KOPT-K1 (cell line): ENCODE results near the gene S100A7A.

Source experiments
- H3K27ac ChIP-seq: fragments of 200-600 bp; sonication (generic); 2 replicates; pipeline ENCODE4 v1.5.1; 2016; ENCODE audit warnings: antibody characterized with exemption, mild to moderate bottlenecking, low read depth, low read length; ENCODE audit not compliant: poor library complexity, severe bottlenecking
- H3K36me3 ChIP-seq: fragments of 200-600 bp; sonication (generic); 2 replicates; pipeline ENCODE4 v1.5.1; 2017; ENCODE audit warnings: antibody characterized with exemption, mild to moderate bottlenecking, low read length, moderate library complexity; ENCODE audit not compliant: insufficient read depth
- H3K9me3 ChIP-seq: fragments of 200-600 bp; sonication (generic); 2 replicates; pipeline ENCODE4 v1.5.1; 2017; ENCODE audit warnings: antibody characterized with exemption, low read length, mild to moderate bottlenecking; ENCODE audit not compliant: insufficient read depth, poor library complexity, severe bottlenecking

S100A7A gene

DNA sequence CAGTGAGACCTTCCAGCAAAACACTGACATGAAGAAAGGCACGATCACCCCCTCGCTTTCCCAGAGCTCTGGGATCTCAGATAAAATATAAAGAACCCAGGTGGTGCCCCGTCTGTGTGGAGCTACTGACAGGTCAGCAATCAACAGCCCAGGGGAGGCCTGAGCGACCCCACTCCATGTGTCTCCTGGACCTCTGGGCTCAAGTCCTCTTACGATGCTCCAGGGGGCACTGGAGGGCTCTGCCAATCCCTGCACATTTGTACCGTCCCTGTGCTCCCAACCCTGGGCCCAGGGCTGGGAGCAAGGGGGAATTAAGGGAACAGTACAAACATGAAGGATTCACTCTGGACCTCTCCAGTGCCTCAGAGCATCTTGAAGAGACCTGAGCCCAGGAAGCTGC, 12.5 kb downstream of the S100A7A start:
- H3K36me3 ChIP-seq: no peaks in the 10 kb centered on the region
- no peaks in the 10 kb centered on the region for H3K9me3 ChIP-seq
- H3K27ac ChIP-seq: no peak overlapping the region

DNA sequence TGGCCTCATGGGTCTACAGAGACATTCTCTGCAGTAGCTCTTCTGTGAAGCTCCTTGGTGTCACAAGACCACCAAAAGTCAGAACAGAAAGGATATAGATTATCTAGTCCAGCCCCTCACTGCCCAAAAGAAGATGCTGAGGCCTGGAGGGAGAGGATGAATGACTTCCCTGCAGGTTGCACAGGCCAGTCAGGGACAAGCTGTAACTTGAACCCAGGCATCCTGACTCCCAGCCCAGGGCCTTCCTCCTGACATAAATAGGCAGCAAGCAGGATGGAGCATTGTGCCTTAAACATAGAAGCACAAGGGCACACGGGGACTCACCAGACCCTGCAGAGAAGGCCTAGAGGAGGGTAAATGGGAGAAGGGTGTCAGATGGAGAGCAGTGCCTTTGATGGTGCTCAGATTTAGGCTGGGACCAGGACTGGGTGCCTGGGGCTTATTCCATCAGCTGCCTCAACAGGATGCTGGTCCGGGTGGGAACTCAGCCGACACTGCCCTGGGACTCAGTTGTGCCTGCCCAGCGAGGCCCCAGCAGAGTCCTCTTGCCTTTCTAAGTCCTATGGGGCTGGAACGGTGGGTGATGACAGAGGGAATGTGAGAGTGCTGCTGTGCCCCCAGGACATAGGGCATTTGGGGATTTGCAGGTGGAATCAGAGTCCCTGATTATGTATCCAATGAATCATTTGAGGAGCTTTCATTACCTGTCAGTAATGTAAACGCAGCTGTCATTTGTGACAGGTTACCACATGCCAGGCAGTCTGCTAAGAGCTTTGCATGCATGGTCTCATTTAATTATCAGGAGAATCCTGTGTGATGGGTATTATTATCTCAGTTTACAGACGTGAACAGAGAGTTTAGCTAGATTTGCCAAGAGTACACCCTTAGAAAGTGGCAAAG, 13.2 kb downstream of the S100A7A start:
- Histone ChIP-seq H3K9me3 (no peaks in the 10 kb centered on the region), H3K27ac (no peak overlapping the region), H3K36me3 (no peaks in the 10 kb centered on the region)

DNA sequence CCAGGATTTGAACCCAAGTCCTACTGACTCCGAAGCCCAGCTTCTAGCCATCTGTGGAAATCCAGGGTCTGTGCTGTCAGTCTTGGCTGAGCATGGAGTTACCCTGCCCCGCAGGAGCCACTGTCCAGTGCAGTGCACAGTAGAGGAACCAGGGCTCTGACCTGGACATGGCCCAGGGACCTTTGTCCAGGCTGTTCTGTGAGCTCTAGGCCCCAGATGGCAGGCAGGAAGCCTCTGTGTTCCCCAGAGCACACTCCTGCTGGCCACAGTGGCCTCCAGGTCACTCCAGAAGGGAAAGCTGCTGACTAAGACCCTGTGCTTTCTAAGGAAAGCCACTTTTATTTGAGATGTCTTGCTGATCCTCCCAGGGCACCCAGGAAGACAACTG, 13.8 kb downstream of the S100A7A start:
- Histone ChIP-seq H3K9me3 (no peaks in the 10 kb centered on the region), H3K27ac (no peak overlapping the region)

DNA sequence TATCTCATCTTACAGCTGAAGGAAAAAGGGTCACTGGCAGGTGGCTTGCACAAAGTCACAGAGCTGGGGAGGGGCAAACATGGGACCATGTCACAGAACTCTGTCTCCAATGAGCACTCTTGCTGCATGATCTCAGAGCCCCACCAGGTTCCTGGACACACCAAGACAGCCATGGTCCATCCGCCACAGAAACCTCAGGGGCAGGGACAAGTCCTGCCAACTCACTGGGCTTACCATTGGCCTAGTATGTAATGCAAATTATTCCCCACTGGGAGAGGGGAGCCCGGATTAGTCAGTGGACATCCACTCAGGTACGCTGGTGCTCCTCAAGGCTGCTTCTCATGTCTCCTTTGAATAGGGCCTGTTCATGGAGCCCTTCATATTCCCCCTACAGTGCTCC, 14.2 kb downstream of the S100A7A start:
- Histone ChIP-seq H3K27ac (no peak overlapping the region), H3K36me3 (no peaks in the 10 kb centered on the region), H3K9me3 (no peaks in the 10 kb centered on the region)

More for the DNA sequence above, 13.8 kb downstream of the S100A7A start:
- no peaks in the 10 kb centered on the region for H3K36me3 ChIP-seq

DNA sequence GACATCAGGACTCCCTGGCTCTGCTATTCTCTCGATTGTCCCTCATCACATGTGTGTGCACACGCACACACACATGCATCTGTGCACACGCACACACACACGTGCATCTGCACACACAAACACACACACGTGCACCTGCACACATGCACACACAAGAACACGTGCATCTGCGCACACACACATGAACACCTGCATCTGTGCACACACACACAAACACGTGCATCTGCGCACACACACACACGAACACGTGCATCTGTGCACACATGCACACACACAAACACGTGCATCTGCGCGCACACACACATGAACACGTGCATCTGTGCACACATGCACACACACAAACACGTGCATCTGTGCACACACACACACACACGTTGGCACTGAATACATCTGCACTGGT, 14.7 kb downstream of the S100A7A start:
- Histone ChIP-seq H3K9me3 (no peaks in the 10 kb centered on the region), H3K36me3 (no peaks in the 10 kb centered on the region), H3K27ac (no peak overlapping the region)

DNA sequence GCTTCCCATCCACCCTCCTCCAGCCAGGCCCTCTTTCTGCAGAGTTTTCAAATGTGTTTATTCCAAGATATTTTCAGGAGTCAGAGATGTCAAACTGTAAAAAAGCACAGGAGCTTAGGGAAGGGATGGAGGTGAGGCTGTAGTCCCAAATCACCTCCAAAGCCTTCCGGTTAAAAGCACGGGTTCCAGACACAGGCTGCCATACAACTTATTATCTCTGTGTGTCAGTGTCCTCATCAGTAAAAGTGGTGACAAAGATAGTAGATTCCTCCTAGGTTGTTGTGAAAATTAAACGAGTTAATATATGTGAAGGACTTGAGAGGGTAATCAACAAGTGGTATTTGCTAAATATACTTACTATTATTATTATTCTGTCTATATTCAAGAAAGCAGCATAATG, 15.1 kb downstream of the S100A7A start:
- Histone ChIP-seq H3K27ac (no peak overlapping the region), H3K9me3 (no peaks in the 10 kb centered on the region), H3K36me3 (no peaks in the 10 kb centered on the region)

DNA sequence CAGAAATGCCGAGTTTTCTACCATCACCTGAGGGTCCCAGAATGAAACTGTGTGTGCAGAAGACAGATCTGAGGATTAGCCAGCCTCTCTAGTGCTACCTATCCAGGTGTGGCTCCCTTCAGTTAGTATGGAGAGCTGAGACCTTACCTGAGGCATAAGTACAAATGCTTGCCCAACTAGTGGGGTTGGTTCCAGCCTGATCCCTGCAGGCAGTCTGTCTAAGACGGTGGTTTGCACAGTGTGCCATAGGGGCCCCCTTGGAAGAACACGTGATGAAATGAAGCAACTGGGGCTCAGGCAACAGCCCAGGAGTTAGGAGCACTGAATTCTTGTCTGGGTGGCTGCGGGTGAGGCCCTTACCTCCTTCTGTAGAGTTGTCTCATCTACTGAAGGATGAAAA, 15.6 kb downstream of the S100A7A start:
- Histone ChIP-seq H3K36me3 (no peaks in the 10 kb centered on the region), H3K27ac (no peak overlapping the region), H3K9me3 (no peaks in the 10 kb centered on the region)

DNA sequence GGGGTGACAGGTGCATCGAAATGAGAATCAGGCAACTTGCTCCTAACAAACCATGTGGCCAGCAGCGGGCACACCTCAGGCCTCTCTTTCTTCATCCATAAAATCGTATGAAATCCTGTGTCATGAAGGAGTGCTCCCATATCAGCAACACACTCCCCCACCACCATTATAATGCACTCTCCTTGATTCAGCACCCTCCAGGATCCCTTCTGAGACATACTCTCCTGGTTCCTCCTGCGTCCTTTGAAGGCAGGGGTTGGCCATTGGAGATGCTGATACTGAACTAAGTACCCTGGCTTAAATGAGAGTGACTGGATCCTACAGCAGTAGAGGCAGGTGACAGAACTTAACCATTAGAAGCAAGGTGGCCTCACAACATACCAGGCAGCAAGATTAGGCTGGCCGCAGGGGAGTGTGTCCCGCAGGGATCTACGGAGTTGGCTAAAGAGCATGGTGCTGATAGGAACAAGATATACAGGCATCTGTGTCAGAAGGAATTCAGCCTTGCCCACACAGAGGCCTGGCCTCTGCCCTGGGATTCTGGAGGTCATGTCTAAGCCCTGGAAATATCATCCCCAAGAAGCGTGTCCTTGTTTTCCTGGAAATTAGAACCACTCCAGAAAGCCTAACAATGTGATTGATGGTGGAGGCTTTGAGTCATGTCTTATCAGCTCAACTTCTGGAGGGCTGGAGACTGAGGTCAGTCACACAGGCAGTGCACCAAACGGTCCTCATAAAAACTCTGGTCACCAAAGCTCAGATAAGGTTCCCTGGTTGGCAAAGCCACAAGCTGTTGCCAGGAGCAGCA, 16.8 kb downstream of the S100A7A start:
- Histone ChIP-seq H3K27ac (no peak overlapping the region), H3K9me3 (no peaks in the 10 kb centered on the region), H3K36me3 (no peaks in the 10 kb centered on the region)

DNA sequence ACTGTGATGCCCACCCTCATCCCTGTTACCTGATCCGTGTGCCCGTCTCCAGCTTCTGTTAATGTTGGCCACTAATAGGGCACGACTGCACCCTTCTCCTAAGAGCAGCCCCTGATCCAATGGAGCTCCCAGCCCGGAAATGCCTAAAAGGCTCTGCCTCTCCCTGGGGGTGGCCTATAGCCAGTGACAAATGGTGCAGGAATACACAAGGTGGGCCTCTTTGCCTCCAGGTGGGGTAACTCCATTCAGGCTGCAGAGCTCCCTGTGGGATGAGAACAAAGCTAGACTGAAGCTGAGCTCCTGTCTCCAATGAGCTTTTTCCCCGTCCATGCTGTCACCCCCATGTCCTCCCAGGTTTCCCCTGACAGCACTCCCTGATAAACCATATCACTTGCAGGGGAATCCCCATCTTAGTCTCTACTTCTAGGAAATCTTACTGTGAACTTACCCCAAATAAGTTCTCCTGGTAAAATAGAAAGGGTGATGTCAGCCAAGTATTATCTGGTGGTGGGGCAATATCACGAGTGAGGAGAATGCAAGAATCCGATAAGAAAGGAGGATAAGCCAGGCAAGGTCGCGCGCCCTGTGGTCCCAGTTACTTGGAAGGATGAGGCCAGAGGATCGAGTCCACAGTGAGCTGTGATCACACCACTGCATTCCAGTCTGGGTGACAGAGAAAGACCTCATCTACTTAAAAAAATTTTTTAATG, 18.6 kb downstream of the S100A7A start:
- no peaks in the 10 kb centered on the region for H3K9me3 ChIP-seq
- no peak overlapping the region for H3K27ac ChIP-seq
- H3K36me3 ChIP-seq: no peaks in the 10 kb centered on the region

DNA sequence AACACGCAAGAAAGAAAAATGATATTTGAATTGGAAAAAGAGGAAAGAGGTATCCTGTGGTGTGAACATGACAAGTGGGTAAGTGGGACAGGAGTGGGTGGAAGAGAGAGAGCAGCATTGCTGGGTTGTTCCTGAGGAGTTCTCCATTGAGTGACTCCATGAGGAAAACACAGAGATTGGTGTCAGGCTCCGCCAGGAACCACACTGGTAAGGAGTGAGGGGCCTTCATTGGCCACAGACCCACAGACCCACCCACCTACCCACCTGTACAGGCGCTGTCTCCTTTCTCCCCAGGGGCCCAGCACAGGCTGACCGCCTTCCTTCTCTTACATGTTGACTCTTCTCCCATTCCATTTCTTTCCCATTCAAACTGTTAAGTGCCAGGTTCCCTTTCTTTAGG, 20.9 kb downstream of the S100A7A start:
- H3K36me3 ChIP-seq: no peaks in the 10 kb centered on the region
- H3K27ac ChIP-seq: no peak overlapping the region
- no peaks in the 10 kb centered on the region for H3K9me3 ChIP-seq

DNA sequence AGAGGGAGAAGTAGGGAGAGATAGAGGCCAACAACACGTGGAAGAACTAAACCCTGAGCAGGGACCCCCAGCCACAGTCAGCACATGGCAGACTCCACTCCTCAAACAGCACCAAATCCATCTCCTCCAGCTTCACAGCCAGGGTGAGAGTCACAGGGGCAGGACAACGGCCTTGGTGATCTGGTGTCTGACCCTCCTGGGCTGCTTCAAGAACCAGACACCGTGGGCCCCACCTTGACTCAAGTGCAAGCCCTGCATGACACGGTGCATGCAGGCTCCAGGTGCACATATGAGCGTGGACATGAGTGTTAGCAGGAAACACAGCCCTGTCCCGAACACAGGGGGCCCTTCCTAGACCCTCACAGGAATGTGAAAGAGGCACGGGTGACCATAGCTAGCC, 22.3 kb downstream of the S100A7A start:
- no peaks in the 10 kb centered on the region for H3K36me3 ChIP-seq
- no peak overlapping the region for H3K27ac ChIP-seq
- peaks cover 3% of the 10 kb centered on the region for H3K9me3 ChIP-seq

DNA sequence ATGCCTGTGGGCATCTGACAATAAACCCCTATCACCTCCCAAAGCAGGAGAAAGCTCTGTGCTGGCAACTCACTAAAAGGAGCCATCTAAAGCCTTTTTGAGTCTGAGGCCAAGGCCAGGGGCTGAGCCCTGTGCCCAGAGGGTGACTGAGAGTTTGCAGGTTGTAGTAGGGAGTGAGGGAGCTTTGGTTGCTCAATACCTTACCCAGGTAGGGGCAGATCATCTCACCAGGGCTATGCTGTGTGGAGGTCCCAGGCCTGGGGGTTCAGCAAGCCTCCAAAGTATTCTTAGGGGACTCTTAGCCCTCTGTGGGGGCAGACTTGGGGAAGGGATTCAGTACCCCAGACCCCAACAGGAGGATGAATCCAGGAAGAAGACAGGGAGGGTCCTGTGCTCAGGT, 23.0 kb downstream of the S100A7A start:
- no peak overlapping the region for H3K27ac ChIP-seq
- peaks cover 3% of the 10 kb centered on the region for H3K9me3 ChIP-seq
- no peaks in the 10 kb centered on the region for H3K36me3 ChIP-seq

DNA sequence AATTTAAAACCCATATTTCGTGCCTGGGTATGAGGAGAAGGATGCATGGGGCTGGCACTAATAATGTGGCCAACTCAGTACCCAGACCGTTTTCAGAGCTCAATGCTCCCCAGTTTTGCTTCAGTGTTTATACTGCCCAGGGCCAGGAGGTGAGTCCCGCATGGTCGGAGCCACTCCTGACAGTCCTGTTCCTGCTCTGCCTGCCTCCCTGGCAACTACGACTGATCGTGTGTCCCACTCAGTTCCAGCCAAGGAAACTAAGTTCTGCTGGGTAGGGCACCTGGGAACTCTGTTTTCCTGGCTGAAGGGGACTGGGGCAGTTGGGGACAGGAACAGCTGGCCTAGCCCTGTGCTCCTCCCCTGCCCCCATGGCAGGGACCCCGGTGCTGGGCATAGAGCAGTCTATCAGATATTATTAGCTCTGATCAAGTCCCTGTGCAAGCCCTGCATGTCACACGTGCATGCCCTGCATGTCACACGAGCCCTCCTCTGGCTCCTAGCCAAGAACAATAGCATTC, 25.0 kb downstream of the S100A7A start:
- H3K36me3 ChIP-seq: no peaks in the 10 kb centered on the region
- peaks cover 3% of the 10 kb centered on the region for H3K9me3 ChIP-seq
- no peak overlapping the region for H3K27ac ChIP-seq

DNA sequence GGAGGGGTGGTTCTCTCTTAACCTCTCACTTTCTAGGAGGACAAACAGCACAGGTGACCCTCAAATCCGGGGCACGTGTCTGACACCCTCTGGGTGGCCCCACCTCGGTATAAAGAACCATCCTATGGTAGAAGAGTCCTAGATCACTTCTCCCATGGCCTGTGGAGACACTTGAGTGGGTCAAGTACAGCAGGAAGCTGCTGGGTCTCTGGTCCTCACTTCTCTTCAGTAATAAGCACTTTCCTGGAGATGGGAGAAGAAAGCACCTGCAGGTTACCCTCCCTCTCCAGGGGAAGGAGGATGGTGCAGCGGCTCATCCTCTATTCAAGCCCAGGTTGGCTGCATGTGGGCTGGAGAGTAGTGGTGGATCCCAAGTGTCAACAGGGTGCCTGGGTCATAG, 27.2 kb downstream of the S100A7A start:
- H3K36me3 ChIP-seq: no peaks in the 10 kb centered on the region
- H3K27ac ChIP-seq: no peak overlapping the region
- H3K9me3 ChIP-seq: peaks cover 3% of the 10 kb centered on the region

DNA sequence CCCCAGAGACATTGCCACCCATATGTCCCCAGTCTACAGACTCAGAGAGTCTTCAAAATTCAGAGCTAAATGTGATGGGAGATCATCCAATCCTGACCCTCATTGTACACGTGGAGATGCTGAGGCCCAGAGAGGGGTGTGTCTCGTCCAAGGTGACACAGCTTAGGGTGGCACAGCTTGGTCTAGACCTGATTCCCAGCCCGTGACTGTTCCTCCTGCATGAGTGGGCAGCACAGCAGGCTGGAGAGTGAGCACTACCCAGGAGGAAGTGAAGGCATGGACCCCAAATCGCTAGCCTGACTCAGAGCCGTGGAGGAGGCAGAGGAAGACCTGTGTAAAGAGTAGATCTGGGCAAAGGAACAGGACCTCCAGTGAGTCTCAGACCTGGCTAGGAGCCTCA, 27.8 kb downstream of the S100A7A start:
- Histone ChIP-seq H3K36me3 (no peaks in the 10 kb centered on the region), H3K9me3 (peaks cover 3% of the 10 kb centered on the region), H3K27ac (no peak overlapping the region)
